Measurements from ENCODE around the gene MS4A10. TPM values are rescaled to one million over a fixed set of nuclear protein-coding genes. Genes with fewer than 3 reads are reported as not detected.

Gene MS4A10
- total RNA-seq, 1 experiment from 2014 or later = not detected

GRCh38 chr11:60791153-60791933 lies 6.2 kb downstream of the MS4A10 start:
- Histone ChIP-seq H3K27ac (ENCODE audit: low read depth, low read length) (no peak overlapping the region), H3K9me3 (ENCODE audit: control insufficient read depth in 1 of 2, insufficient read depth in 1 of 2, low read depth in 1 of 2, low read length in 2 of 2) (peaks cover 0 to 4% of the 10 kb centered on the region in 2 experiments; a peak in 1 of 4 replicates), H3K27me3 (ENCODE audit: insufficient read depth, low read length) (peaks cover 5% of the 10 kb centered on the region; the same call in 1 of the 2 replicates), H3K4me2 (ENCODE audit: low read length) (no peak overlapping the region), H3K9me2 (ENCODE audit: insufficient read depth) (no peaks in the 10 kb centered on the region), H3K9ac (ENCODE audit: low read length) (no peak overlapping the region), H4K20me1 (ENCODE audit: insufficient read depth) (no peaks in the 10 kb centered on the region), H3K79me2 (ENCODE audit: insufficient read depth, low read length) (no peaks in the 10 kb centered on the region), H3K4me1 (ENCODE audit: control insufficient read depth in 1 of 2, insufficient read depth in 2 of 2, low read length in 2 of 2) (no peaks in the 10 kb centered on the region), H3K36me3 (ENCODE audit: control insufficient read depth in 1 of 2, insufficient read depth in 2 of 2, low read length in 2 of 2) (no peaks in the 10 kb centered on the region), H3K4me3 (replicated peaks in 1 of 2; ENCODE audit: low read depth in 1 of 2, low read length in 2 of 2) (no peak overlapping the region), H2AFZ (ENCODE audit: low read depth, low read length, poor library complexity, severe bottlenecking) (no peak overlapping the region)
- ChIA-PET CTCF (no interaction called here), POLR2A (no interaction called here), RAD21 (ENCODE audit: low non-redundant PET in 1 of 2, low total read pairs in 2 of 2, uncharacterized antibody in 2 of 2, unreplicated experiment in 2 of 2) (no interaction called here)
- BruUV-seq (replicated peaks) = no TSS peak
- ATAC-seq = no peak
- TF ChIP-seq JUND (IDR thresholded peaks at IDR 0.05) = no peak
- TF ChIP-seq POLR2A (IDR thresholded peaks at IDR 0.05; ENCODE audit: borderline replicate concordance, extremely low read depth, insufficient read depth, insufficient read length) = no peak
- TF ChIP-seq YY1 (IDR thresholded peaks at IDR 0.05; ENCODE audit: extremely low read depth, insufficient replicate concordance, low read depth, low read length) = no peak
- no peak for TF ChIP-seq CTCF (IDR thresholded peaks at IDR 0.05 in 2 of 3, conservative IDR thresholded peaks at IDR 0.05 in 1 of 3; ENCODE audit: borderline replicate concordance in 1 of 3, insufficient read depth in 1 of 3, low read depth in 2 of 3, low read length in 2 of 3)
- no peak for TF ChIP-seq ZBTB33 (IDR thresholded peaks at IDR 0.05; ENCODE audit: extremely low read depth, insufficient replicate concordance, low read length)
- TF ChIP-seq TCF7L2 (IDR thresholded peaks at IDR 0.05; ENCODE audit: borderline replicate concordance, extremely low read depth, insufficient read depth, insufficient read length) = no peak
- TF ChIP-seq ZNF274 (IDR thresholded peaks at IDR 0.05; ENCODE audit: low read depth, low read length) = no peak
- TF ChIP-seq POLR2AphosphoS5 (IDR thresholded peaks at IDR 0.05; ENCODE audit: low read depth, low read length) = no peak
- no peak for TF ChIP-seq REST (IDR thresholded peaks at IDR 0.05; ENCODE audit: low read depth)
- no peak for DNase-seq (ENCODE audit: low read depth, low spot score)
- intact Hi-C loops (cut with micrococcal nuclease) = no loop called here

All from HCT116 (cell line).